ENCODE measurements around the gene KIF18B. TPM values are rescaled to one million over a fixed set of nuclear protein-coding genes. Genes with fewer than 3 reads are reported as not detected.

Gene KIF18B
- total RNA-seq, 1 donor from 2014 or later: 20.2 TPM

DNA sequence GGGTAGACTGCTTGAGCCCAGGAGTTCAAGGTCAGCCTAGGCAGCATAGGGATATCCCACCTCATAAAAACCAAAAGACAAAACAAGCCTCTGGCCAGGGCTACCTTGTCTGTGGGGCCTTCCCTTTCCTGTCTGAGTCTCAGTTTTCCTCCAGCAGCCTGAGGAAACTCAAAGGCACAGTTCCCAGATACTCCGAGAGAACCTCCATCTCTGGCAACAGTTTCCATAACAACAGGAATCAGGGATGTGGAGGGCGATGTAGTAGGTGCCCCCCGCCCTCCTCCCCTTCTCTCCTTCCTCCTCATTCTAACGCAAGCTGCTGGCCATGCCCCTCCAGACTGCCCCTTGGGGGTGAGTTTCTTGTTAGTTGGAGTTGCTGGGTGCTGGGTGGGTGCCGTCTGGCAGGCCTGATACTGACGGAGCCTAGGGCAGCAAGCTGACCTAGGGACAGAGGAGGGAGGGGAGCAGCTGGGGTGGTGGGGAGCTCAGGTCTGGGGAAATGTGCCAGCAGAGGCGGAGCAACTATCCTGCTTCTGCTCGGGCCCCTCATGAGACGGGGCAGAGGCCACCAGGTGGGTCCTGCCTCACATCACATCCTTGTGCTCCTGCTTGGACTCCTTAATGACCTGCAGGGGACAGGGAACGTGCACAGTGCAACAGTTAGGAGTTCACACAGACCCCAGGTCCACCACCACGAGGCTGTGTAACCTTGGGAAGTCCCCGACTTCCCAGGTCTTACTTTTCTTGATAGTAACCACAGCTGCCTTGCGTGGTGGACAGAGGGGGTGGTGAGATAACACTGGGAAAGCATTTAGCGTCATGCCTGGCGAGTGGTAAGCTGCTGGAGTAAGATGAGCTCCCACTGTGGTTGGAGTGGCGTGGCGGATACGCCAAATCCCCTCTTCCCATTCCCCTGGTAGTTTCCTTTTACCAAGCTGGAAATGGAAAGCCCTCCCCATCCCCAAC lies 40.5 kb downstream of the KIF18B start:
- no peak overlapping the region for H3K4me3 Mint-ChIP-seq
- no peak overlapping the region for H3K27ac Mint-ChIP-seq
- H3K27me3 Mint-ChIP-seq (ENCODE audit: low read depth): peaks cover 24% of the 10 kb centered on the region
- H3K9me3 Mint-ChIP-seq: no peaks in the 10 kb centered on the region
- no peak for DNase-seq (ENCODE audit: low spot score in 2 of 2, unreplicated experiment in 2 of 2)
- no peaks in the 10 kb centered on the region for H3K36me3 Mint-ChIP-seq
- TF ChIP-seq, protein P1, sequence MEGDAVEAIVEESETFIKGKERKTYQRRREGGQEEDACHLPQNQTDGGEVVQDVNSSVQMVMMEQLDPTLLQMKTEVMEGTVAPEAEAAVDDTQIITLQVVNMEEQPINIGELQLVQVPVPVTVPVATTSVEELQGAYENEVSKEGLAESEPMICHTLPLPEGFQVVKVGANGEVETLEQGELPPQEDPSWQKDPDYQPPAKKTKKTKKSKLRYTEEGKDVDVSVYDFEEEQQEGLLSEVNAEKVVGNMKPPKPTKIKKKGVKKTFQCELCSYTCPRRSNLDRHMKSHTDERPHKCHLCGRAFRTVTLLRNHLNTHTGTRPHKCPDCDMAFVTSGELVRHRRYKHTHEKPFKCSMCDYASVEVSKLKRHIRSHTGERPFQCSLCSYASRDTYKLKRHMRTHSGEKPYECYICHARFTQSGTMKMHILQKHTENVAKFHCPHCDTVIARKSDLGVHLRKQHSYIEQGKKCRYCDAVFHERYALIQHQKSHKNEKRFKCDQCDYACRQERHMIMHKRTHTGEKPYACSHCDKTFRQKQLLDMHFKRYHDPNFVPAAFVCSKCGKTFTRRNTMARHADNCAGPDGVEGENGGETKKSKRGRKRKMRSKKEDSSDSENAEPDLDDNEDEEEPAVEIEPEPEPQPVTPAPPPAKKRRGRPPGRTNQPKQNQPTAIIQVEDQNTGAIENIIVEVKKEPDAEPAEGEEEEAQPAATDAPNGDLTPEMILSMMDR (IDR thresholded peaks at IDR 0.05; ENCODE audit: unreplicated experiment): no peak
- peaks cover 2% of the 10 kb centered on the region for H3K4me1 Mint-ChIP-seq

DNA sequence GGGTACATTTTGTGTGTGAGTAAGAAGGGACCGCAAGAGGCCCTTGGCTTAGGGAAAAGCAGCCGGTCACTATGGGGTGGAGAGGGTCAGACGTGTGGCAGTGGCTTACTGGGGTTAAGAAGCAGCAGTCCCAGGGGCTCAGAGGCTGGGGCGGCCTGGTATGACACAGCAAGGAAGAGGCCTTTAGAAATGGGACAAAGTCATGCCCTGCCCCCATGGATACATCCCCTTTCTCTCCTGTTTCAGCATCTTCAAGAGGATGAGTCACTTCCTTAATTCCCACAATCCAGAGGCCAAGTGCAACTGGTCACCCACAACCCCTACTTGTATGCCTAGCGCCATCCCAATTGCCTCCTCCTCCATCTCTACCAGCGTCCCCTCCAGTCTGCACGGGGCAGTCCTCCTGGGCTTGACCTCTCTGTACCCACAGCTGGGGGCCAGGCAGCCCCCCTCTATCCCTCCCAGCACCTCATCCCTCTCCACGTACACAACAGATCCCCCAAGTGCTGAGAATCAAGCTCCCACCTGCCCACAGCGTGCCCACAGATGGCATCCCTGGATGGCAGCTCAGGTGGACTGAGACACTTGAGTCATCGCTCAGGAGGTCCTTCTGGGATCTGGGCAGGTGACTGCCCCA lies 41.4 kb downstream of the KIF18B start:
- Mint-ChIP-seq H3K27ac (no peak overlapping the region), H3K9me3 (no peaks in the 10 kb centered on the region), H3K4me3 (no peak overlapping the region), H3K27me3 (ENCODE audit: low read depth) (peaks cover 16% of the 10 kb centered on the region), H3K36me3 (no peaks in the 10 kb centered on the region), H3K4me1 (no peaks in the 10 kb centered on the region)
- DNase-seq (ENCODE audit: low spot score in 2 of 2, unreplicated experiment in 2 of 2): no peak
- TF ChIP-seq, protein P1 (IDR thresholded peaks at IDR 0.05; ENCODE audit: unreplicated experiment): no peak

DNA sequence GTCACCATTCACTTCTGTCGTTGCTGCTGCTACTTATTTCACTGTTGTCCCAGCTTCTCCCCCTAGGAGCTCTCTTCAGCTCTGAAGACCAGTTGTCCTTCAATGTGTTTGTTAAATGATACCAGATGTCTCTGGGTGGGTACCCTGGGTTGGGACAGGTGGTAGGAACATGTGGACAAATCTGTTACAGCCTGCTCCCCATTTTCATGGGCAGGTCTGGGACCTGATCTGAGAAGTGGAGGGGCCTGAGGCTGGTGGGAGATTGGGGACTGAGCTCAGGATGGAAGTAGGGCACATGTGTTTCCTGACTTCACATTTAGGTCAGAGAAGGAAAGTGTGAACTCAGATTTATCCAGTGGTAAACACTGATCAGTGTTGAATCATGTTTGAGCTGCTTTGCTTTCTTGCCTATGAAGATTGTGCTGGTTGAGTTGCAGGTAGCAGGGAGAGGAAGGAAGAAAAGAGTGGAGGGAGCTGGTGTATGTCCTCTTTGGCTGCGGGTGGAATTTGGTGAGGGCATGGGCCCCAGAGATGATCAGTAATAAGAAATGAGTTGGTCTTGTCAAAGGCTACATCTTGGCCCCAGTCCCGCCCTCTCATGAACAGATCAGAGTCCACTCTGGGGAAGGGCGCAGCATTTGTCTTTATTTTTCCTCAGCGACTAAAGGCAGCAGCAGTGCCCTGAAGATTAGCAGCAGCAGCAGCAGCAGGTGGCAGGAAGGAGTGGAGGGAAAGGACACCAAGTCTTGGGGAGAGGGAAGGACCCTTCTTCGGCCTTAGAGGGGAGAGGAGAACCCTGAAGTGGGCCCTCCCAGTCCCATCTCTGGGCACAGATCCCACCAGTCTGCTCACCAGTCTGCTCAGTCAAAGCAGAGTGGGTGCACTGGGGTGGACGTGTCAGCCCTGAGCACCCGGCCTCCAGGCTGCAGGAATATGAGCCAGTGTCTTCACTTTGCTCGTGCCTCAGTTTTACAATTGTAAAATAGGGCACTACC lies 42.3 kb downstream of the KIF18B start:
- H3K27me3 Mint-ChIP-seq (ENCODE audit: low read depth): peaks cover 9% of the 10 kb centered on the region
- TF ChIP-seq, protein P1 (IDR thresholded peaks at IDR 0.05; ENCODE audit: unreplicated experiment): no peak
- H3K27ac Mint-ChIP-seq: no peak overlapping the region
- no peak for DNase-seq (ENCODE audit: low spot score in 2 of 2, unreplicated experiment in 2 of 2)
- no peak overlapping the region for H3K4me3 Mint-ChIP-seq
- no peaks in the 10 kb centered on the region for H3K36me3 Mint-ChIP-seq
- H3K4me1 Mint-ChIP-seq: peaks cover 1% of the 10 kb centered on the region
- no peaks in the 10 kb centered on the region for H3K9me3 Mint-ChIP-seq

DNA sequence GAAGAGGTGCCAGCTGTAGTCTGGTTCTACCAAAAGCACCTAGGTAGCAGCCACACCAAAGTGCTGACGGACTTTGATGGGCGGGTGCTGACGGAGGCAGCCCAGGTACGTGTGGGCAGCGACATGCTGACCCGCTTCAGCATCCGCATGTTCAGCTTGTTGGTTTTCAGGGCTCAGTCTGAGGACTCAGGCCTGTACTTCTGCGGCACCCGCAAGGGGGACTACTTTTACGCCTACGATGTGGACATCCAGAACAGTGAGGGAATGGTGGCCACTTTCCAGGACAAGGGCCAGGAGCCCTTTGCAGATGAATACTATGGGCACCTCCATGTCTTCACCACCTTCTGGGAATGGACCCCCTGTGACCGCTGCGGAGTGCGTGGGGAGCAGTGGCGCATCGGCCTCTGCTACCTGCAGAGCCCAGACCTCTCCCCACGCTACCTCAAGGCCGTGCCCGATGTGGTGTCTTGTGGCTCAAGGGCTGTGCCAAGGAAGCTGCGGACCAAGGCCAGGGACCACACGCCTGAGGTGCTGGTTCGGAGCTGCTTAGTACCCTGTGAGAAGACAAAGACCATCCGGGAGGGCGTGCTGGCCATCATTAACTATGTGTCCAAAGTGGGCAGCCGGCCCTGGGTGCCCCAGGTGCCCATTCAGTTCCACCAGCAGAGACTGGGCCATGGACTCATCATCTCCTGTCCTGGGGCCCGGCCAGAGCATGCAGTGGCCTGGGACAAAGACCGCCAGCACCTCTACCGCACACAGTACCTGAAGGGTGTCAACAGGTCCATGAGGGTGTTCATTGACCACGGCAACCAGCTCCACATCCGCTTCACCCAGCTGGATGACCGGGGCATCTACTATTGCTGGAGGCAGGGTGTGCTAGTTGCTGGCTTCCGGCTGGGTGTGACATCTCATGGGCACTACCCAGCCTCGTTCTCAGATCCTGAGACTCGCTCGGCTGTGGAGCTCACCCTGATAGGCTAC lies 43.3 kb downstream of the KIF18B start:
- H3K4me3 Mint-ChIP-seq: no peak overlapping the region
- no peak for DNase-seq (ENCODE audit: low spot score in 2 of 2, unreplicated experiment in 2 of 2)
- no peaks in the 10 kb centered on the region for H3K36me3 Mint-ChIP-seq
- TF ChIP-seq, protein P1 (IDR thresholded peaks at IDR 0.05; ENCODE audit: unreplicated experiment): no peak
- no peak overlapping the region for H3K27ac Mint-ChIP-seq
- no peaks in the 10 kb centered on the region for H3K9me3 Mint-ChIP-seq
- peaks cover 7% of the 10 kb centered on the region for H3K27me3 Mint-ChIP-seq (ENCODE audit: low read depth)
- H3K4me1 Mint-ChIP-seq: peaks cover 9% of the 10 kb centered on the region
